MM.1S (cell line): ENCODE measurements around the gene HYKK.

ENCODE experiments used
- DNase-seq: peaks from one replicate; pipeline ENCODE4 v3.0.0-alpha.2; 2015
- H2AFZ ChIP-seq: fragments of 300-600 bp; sonication (generic); 2 replicates; pipeline ENCODE4 v1.6.0; 2016; ENCODE audit warnings: antibody characterized with exemption, low read length
- H3F3A ChIP-seq: fragments of 300-600 bp; sonication (generic); 2 replicates; pipeline ENCODE4 v1.6.1; 2016; ENCODE audit warnings: mild to moderate bottlenecking, antibody characterized with exemption, low read length, moderate library complexity, mixed read lengths; ENCODE audit not compliant: insufficient read depth
- H3K27ac ChIP-seq: fragments of 300-600 bp; sonication (generic); 2 replicates; pipeline ENCODE4 v1.5.1; 2016; ENCODE audit warnings: mild to moderate bottlenecking, low read length
- H3K27me3 ChIP-seq: fragments of 300-600 bp; sonication (generic); replicated peaks from 2 replicates; pipeline ENCODE4 v1.6.0; 2016; ENCODE audit warnings: low read length; ENCODE audit not compliant: insufficient read depth
- H3K36me3 ChIP-seq: fragments of 300-600 bp; sonication (generic); replicated peaks from 2 replicates; pipeline ENCODE4 v1.6.1; 2016; ENCODE audit warnings: mild to moderate bottlenecking, low read length, mixed read lengths; ENCODE audit not compliant: insufficient read depth
- H3K4me1 ChIP-seq: fragments of 300-600 bp; sonication (generic); 2 replicates; pipeline ENCODE4 v1.6.1; 2016; ENCODE audit warnings: low read length, mixed read lengths
- H3K4me2 ChIP-seq: fragments of 300-600 bp; sonication (generic); 2 replicates; pipeline ENCODE4 v1.6.0; 2016; ENCODE audit warnings: low read depth, low read length
- H3K4me3 ChIP-seq: fragments of 300-600 bp; sonication (generic); 2 replicates; pipeline ENCODE4 v1.5.1; 2016; ENCODE audit warnings: low read length, mixed read lengths
- H3K79me2 ChIP-seq: fragments of 300-600 bp; sonication (generic); 2 replicates; pipeline ENCODE4 v1.6.1; 2016; ENCODE audit warnings: mixed run types, low read length, mixed read lengths
- H3K9ac ChIP-seq: fragments of 300-600 bp; sonication (generic); 2 replicates; pipeline ENCODE4 v1.6.1; 2016; ENCODE audit warnings: low read length, mixed read lengths
- H3K9me2 ChIP-seq: fragments of 300-600 bp; sonication (generic); replicated peaks from 2 replicates; pipeline ENCODE4 v1.6.1; 2016; ENCODE audit warnings: mild to moderate bottlenecking, low read length, mixed read lengths; ENCODE audit not compliant: insufficient read depth
- H3K9me3 ChIP-seq: fragments of 300-600 bp; sonication (generic); replicated peaks from 2 replicates; pipeline ENCODE4 v1.6.1; 2016; ENCODE audit warnings: mild to moderate bottlenecking, low read length, mixed read lengths; ENCODE audit not compliant: insufficient read depth
- H4K20me1 ChIP-seq: fragments of 300-600 bp; sonication (generic); 2 replicates; pipeline ENCODE4 v1.6.1; 2016; ENCODE audit warnings: mild to moderate bottlenecking, low read length, moderate library complexity, mixed read lengths; ENCODE audit not compliant: insufficient read depth
- EZH2 ChIP-seq: fragments of 300-600 bp; sonication (generic); optimal IDR thresholded peaks from 2 replicates; pipeline ENCODE3; 2017; ENCODE audit warnings: low read depth, mild to moderate bottlenecking, antibody characterized with exemption, low read length, mixed read lengths
- EZH2phosphoT487 ChIP-seq: fragments of 300-600 bp; sonication (generic); IDR thresholded peaks from 2 replicates; pipeline ENCODE4 v1.6.1; 2018; ENCODE audit warnings: antibody characterized with exemption, low read length
- TF ChIP-seq, protein P1 (sequence below): fragments of 300-600 bp; sonication (generic); IDR thresholded peaks from 2 replicates; pipeline ENCODE4 v1.5.1; 2016; ENCODE audit warnings: antibody characterized with exemption, low read length, mixed read lengths

HYKK gene

DNA sequence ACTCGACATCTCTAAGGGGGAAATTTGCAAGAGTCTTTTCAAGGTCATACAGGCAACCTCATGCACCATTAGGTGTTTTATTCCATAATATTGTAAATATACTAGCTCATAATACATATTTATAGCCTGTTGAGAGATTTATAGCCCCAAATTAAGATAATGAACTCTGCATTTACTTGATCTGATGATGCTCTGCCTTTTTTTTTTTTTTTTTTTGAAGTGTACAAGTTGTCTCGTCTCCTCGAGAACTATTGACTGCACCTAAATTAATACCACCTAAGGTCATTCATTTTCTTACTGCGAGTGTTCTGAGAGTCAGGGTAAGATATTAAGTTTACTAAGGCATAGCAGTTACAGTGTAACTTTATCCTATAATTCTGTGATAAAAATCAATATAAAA lies 64.0 kb downstream of the HYKK start:
- no peaks in the 10 kb centered on the region for H3K9me3 ChIP-seq
- H3K4me3 ChIP-seq: no peak overlapping the region
- no peak overlapping the region for H3K27ac ChIP-seq
- TF ChIP-seq EZH2: no peak
- no peak for TF ChIP-seq EZH2phosphoT487
- TF ChIP-seq, protein P1, sequence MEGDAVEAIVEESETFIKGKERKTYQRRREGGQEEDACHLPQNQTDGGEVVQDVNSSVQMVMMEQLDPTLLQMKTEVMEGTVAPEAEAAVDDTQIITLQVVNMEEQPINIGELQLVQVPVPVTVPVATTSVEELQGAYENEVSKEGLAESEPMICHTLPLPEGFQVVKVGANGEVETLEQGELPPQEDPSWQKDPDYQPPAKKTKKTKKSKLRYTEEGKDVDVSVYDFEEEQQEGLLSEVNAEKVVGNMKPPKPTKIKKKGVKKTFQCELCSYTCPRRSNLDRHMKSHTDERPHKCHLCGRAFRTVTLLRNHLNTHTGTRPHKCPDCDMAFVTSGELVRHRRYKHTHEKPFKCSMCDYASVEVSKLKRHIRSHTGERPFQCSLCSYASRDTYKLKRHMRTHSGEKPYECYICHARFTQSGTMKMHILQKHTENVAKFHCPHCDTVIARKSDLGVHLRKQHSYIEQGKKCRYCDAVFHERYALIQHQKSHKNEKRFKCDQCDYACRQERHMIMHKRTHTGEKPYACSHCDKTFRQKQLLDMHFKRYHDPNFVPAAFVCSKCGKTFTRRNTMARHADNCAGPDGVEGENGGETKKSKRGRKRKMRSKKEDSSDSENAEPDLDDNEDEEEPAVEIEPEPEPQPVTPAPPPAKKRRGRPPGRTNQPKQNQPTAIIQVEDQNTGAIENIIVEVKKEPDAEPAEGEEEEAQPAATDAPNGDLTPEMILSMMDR: no peak
- no peaks in the 10 kb centered on the region for H3F3A ChIP-seq
- no peak overlapping the region for H2AFZ ChIP-seq
- H4K20me1 ChIP-seq: no peaks in the 10 kb centered on the region
- no peak for DNase-seq
- no peaks in the 10 kb centered on the region for H3K9me2 ChIP-seq
- H3K79me2 ChIP-seq: peaks cover 28% of the 10 kb centered on the region
- no peak overlapping the region for H3K9ac ChIP-seq
- 0 out of 2 replicates have a peak, but pooled peaks cover 3% of the 10 kb centered on the region for H3K4me1 ChIP-seq
- no peaks in the 10 kb centered on the region for H3K27me3 ChIP-seq
- no peak overlapping the region for H3K4me2 ChIP-seq
- no peaks in the 10 kb centered on the region for H3K36me3 ChIP-seq

- no peak for TF ChIP-seq EZH2
- TF ChIP-seq, protein P1: no peak
- TF ChIP-seq EZH2phosphoT487: no peak
- H3K79me2 ChIP-seq: peaks cover 21% of the 10 kb centered on the region
Observed at GRCh38 chr15:78573416-78573815, 66.0 kb downstream of the HYKK start.

GRCh38 chr15:78574944-78575343 lies 67.6 kb downstream of the HYKK start:
- H3K9me3 ChIP-seq: no peaks in the 10 kb centered on the region
- no peak for DNase-seq
- no peaks in the 10 kb centered on the region for H3K36me3 ChIP-seq
- no peaks in the 10 kb centered on the region for H3F3A ChIP-seq
- H4K20me1 ChIP-seq: no peaks in the 10 kb centered on the region
- H3K4me1 ChIP-seq: no peaks in the 10 kb centered on the region
- no peaks in the 10 kb centered on the region for H3K27me3 ChIP-seq
- H3K27ac ChIP-seq: no peak overlapping the region
- H3K9ac ChIP-seq: no peak overlapping the region
- no peaks in the 10 kb centered on the region for H3K9me2 ChIP-seq
- H3K4me2 ChIP-seq: no peak overlapping the region
- H2AFZ ChIP-seq: no peak overlapping the region
- no peak for TF ChIP-seq EZH2phosphoT487
- TF ChIP-seq, protein P1: no peak
- H3K4me3 ChIP-seq: no peak overlapping the region
- peaks cover 21% of the 10 kb centered on the region for H3K79me2 ChIP-seq

More at GRCh38 chr15:78573416-78573815, 66.0 kb downstream of the HYKK start:
- DNase-seq: no peak
- H2AFZ ChIP-seq: no peak overlapping the region
- H3K4me1 ChIP-seq: no peaks in the 10 kb centered on the region
- no peaks in the 10 kb centered on the region for H3F3A ChIP-seq
- H3K9me3 ChIP-seq: no peaks in the 10 kb centered on the region
- H3K27ac ChIP-seq: no peak overlapping the region
- H3K9ac ChIP-seq: no peak overlapping the region
- H3K4me3 ChIP-seq: no peak overlapping the region
- H3K27me3 ChIP-seq: no peaks in the 10 kb centered on the region
- no peak overlapping the region for H3K4me2 ChIP-seq
- no peaks in the 10 kb centered on the region for H3K9me2 ChIP-seq
- H3K36me3 ChIP-seq: no peaks in the 10 kb centered on the region
- no peaks in the 10 kb centered on the region for H4K20me1 ChIP-seq
